ENCODE measurements around the gene EIPR1.
A peak's percentile ranks its signal among the peaks of the same experiment; 100 is the strongest.
"Not testable (repeated sequence)": the region's sequence is repeated elsewhere in the genome, so short reads cannot be mapped to it uniquely, and the experiment has no call there.

EIPR1 gene

DNA sequence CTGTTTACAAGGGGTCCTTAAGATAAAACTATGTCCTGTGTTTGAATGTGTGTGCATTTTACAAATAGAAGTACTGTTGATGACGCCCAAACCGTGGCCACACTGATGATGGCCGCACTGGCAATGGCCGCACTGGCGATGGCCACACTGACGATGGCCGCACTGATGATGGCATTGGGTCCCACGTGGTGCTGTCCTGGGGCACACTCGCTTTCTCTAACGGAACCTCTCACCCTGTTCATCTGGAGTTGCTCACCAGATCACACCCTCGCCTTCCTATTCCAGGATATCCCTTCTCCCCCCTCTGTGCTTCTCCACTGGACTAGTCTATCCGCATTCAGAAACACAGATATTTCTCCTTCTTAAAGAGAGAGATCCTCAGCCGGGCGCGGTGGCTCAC is 192.4 kb downstream of the EIPR1 start:
- no CpG with 5 or more reads among the region's 15 CpGs for WGBS (ENCODE audit: extremely low coverage, insufficient coverage, low lambda C conversion rate)
- H2BK120ac ChIP-seq (ENCODE audit: low read depth, low read length), result no peak overlapping the region

DNA sequence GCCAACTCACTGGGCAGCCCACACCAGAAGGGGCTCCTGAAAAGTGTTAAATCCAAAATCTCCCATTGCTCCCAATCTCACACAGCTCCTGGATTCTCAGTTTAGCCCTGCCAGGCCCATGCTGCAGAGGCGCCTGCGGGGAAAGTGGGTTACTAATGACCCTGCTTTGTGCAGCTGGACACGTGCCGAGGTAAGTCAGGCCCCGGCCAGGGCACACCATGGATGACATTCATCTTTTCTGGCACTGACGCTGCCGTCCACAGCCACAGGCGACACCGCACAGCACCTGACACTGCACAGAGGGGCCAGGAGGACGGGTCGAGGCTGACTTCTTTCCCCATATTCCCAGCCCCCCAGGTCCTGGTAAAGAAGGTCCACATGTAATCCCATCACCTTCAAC is 193.5 kb downstream of the EIPR1 start:
- no peak overlapping the region for H4K5ac ChIP-seq (ENCODE audit: low read length)
- no peak overlapping the region for H2BK5ac ChIP-seq (ENCODE audit: low read length)
- H2AK5ac ChIP-seq (ENCODE audit: low read length), result no peak overlapping the region
- no CpG with 5 or more reads among the region's 11 CpGs for WGBS (ENCODE audit: extremely low coverage, insufficient coverage, low lambda C conversion rate)
- no peak for DNase-seq
- no peak overlapping the region for H4K8ac ChIP-seq (ENCODE audit: low read depth, low read length)
- no peaks in the 10 kb centered on the region for H3K36me3 ChIP-seq (ENCODE audit: control insufficient read depth, insufficient read depth, low read length)
- no peaks in the 10 kb centered on the region for H3K4me1 ChIP-seq (ENCODE audit: control insufficient read depth, low read depth, low read length)
- H3K79me2 ChIP-seq (ENCODE audit: control insufficient read depth, insufficient read depth, low read length), result no peaks in the 10 kb centered on the region
- no peak overlapping the region for H3K4me3 ChIP-seq (ENCODE audit: low read length)
- peaks cover 2% of the 10 kb centered on the region for H3K79me1 ChIP-seq (ENCODE audit: low read length)
- no peak overlapping the region for H3K56ac ChIP-seq (ENCODE audit: low read length)
- H3K23ac ChIP-seq (ENCODE audit: low read length), result no peak overlapping the region
- no peak overlapping the region for H2BK15ac ChIP-seq (replicated peaks; ENCODE audit: low read depth)
- H3K27me3 ChIP-seq (ENCODE audit: insufficient read depth, low read length, poor library complexity), result no peaks in the 10 kb centered on the region
- H3K4ac ChIP-seq (ENCODE audit: low read depth, low read length), result no peak overlapping the region
- H3K4me2 ChIP-seq (ENCODE audit: low read length), result no peak overlapping the region
- H2BK120ac ChIP-seq (ENCODE audit: low read depth, low read length), result no peak overlapping the region
- no peak overlapping the region for H3K9ac ChIP-seq (ENCODE audit: low read length)
- no peak overlapping the region for H3K27ac ChIP-seq (ENCODE audit: low read depth, low read length)
- no peak overlapping the region for H3K18ac ChIP-seq (ENCODE audit: low read length)

More for the DNA sequence above, 192.4 kb downstream of the EIPR1 start:
- H2BK5ac ChIP-seq (ENCODE audit: low read length), result no peak overlapping the region
- H3K9ac ChIP-seq (ENCODE audit: low read length), result no peak overlapping the region
- no peak for DNase-seq
- no peaks in the 10 kb centered on the region for H3K79me2 ChIP-seq (ENCODE audit: control insufficient read depth, insufficient read depth, low read length)
- H4K5ac ChIP-seq (ENCODE audit: low read length), result no peak overlapping the region
- no peak overlapping the region for H3K4ac ChIP-seq (ENCODE audit: low read depth, low read length)
- no peaks in the 10 kb centered on the region for H3K36me3 ChIP-seq (ENCODE audit: control insufficient read depth, insufficient read depth, low read length)
- H4K8ac ChIP-seq (ENCODE audit: low read depth, low read length), result no peak overlapping the region
- H2BK15ac ChIP-seq (replicated peaks; ENCODE audit: low read depth), result no peak overlapping the region
- H3K79me1 ChIP-seq (ENCODE audit: low read length), result peaks cover 2% of the 10 kb centered on the region
- no peak overlapping the region for H3K56ac ChIP-seq (ENCODE audit: low read length)
- no peak overlapping the region for H2AK5ac ChIP-seq (ENCODE audit: low read length)
- no peak overlapping the region for H3K4me3 ChIP-seq (ENCODE audit: low read length)
- no peak overlapping the region for H3K4me2 ChIP-seq (ENCODE audit: low read length)
- no peak overlapping the region for H3K27ac ChIP-seq (ENCODE audit: low read depth, low read length)
- no peak overlapping the region for H3K23ac ChIP-seq (ENCODE audit: low read length)
- H3K27me3 ChIP-seq (ENCODE audit: insufficient read depth, low read length, poor library complexity), result no peaks in the 10 kb centered on the region
- H3K18ac ChIP-seq (ENCODE audit: low read length), result no peak overlapping the region
- H3K4me1 ChIP-seq (ENCODE audit: control insufficient read depth, low read depth, low read length), result no peaks in the 10 kb centered on the region

DNA sequence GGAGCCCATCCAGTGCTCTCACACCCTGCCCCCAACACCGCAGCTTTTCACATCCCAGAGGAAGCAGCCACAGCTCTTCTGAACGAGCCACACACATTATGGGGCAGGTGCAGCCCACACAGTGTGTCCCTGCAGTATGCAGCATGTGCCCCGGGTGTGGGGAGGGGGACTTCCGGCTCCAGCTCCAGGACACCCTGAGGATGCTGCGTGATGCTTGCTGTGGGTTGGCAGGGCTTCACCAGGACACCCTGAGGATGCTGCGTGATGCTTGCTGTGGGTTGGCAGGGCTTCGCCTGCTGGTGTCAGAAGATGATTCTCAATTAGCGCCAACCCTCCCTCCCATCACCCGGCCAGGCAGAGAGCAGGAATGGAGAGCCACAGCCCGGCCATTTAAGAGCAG is 193.9 kb downstream of the EIPR1 start:
- H3K27ac ChIP-seq (ENCODE audit: low read depth, low read length), result no peak overlapping the region
- no peaks in the 10 kb centered on the region for H3K79me2 ChIP-seq (ENCODE audit: control insufficient read depth, insufficient read depth, low read length)
- H3K23ac ChIP-seq (ENCODE audit: low read length), result no peak overlapping the region
- no peak overlapping the region for H3K4ac ChIP-seq (ENCODE audit: low read depth, low read length)
- H2BK15ac ChIP-seq (replicated peaks; ENCODE audit: low read depth), result no peak overlapping the region
- H4K5ac ChIP-seq (ENCODE audit: low read length), result no peak overlapping the region
- H3K56ac ChIP-seq (ENCODE audit: low read length), result no peak overlapping the region
- H3K4me1 ChIP-seq (ENCODE audit: control insufficient read depth, low read depth, low read length), result no peaks in the 10 kb centered on the region
- H3K4me3 ChIP-seq (ENCODE audit: low read length), result no peak overlapping the region
- H3K4me2 ChIP-seq (ENCODE audit: low read length), result no peak overlapping the region
- no CpG with 5 or more reads among the region's 10 CpGs for WGBS (ENCODE audit: extremely low coverage, insufficient coverage, low lambda C conversion rate)
- no peak overlapping the region for H2BK120ac ChIP-seq (ENCODE audit: low read depth, low read length)
- no peaks in the 10 kb centered on the region for H3K36me3 ChIP-seq (ENCODE audit: control insufficient read depth, insufficient read depth, low read length)
- peaks cover 2% of the 10 kb centered on the region for H3K79me1 ChIP-seq (ENCODE audit: low read length)
- no peak overlapping the region for H4K8ac ChIP-seq (ENCODE audit: low read depth, low read length)
- H3K27me3 ChIP-seq (ENCODE audit: insufficient read depth, low read length, poor library complexity), result no peaks in the 10 kb centered on the region
- no peak overlapping the region for H3K18ac ChIP-seq (ENCODE audit: low read length)
- DNase-seq, result no peak
- H3K9ac ChIP-seq (ENCODE audit: low read length), result no peak overlapping the region
- H2BK5ac ChIP-seq (ENCODE audit: low read length), result no peak overlapping the region
- H2AK5ac ChIP-seq (ENCODE audit: low read length), result no peak overlapping the region

DNA sequence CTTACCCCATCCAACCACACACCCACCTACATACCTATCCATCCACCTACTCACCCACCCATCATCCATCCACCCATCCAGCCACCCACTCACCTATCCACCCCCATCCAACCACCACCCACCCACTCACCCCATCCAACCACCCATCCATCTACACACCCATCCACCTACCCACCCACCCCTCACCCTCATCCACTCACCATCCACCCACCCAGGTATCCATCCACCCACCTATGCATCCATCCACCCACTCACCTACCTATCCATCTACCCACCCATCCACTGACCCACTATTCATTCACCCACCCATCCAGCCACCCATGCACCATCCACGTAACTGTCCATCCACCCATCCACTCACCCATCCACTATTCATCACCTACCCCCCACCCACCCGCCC is 194.8 kb downstream of the EIPR1 start:
- no peaks in the 10 kb centered on the region for H3K79me2 ChIP-seq (ENCODE audit: control insufficient read depth, insufficient read depth, low read length)
- H4K8ac ChIP-seq (ENCODE audit: low read depth, low read length), result no peak overlapping the region
- H3K9ac ChIP-seq (ENCODE audit: low read length), result no peak overlapping the region
- H3K27ac ChIP-seq (ENCODE audit: low read depth, low read length), result no peak overlapping the region
- H2BK15ac ChIP-seq (replicated peaks; ENCODE audit: low read depth), result no peak overlapping the region
- H3K18ac ChIP-seq (ENCODE audit: low read length), result no peak overlapping the region
- H3K56ac ChIP-seq (ENCODE audit: low read length), result no peak overlapping the region
- no peak overlapping the region for H2BK5ac ChIP-seq (ENCODE audit: low read length)
- no peaks in the 10 kb centered on the region for H3K36me3 ChIP-seq (ENCODE audit: control insufficient read depth, insufficient read depth, low read length)
- H2BK120ac ChIP-seq (ENCODE audit: low read depth, low read length), result no peak overlapping the region
- H4K5ac ChIP-seq (ENCODE audit: low read length), result no peak overlapping the region
- H3K27me3 ChIP-seq (ENCODE audit: insufficient read depth, low read length, poor library complexity), result no peaks in the 10 kb centered on the region
- no peak overlapping the region for H3K4me3 ChIP-seq (ENCODE audit: low read length)
- no peak for DNase-seq
- H2AK5ac ChIP-seq (ENCODE audit: low read length), result no peak overlapping the region
- H3K4me1 ChIP-seq (ENCODE audit: control insufficient read depth, low read depth, low read length), result no peaks in the 10 kb centered on the region
- H3K79me1 ChIP-seq (ENCODE audit: low read length), result peaks cover 2% of the 10 kb centered on the region
- no peak overlapping the region for H3K4me2 ChIP-seq (ENCODE audit: low read length)
- WGBS (ENCODE audit: extremely low coverage, insufficient coverage, low lambda C conversion rate), result no CpG with 5 or more reads among the region's 2 CpGs
- H3K23ac ChIP-seq (ENCODE audit: low read length), result no peak overlapping the region
- no peak overlapping the region for H3K4ac ChIP-seq (ENCODE audit: low read depth, low read length)

DNA sequence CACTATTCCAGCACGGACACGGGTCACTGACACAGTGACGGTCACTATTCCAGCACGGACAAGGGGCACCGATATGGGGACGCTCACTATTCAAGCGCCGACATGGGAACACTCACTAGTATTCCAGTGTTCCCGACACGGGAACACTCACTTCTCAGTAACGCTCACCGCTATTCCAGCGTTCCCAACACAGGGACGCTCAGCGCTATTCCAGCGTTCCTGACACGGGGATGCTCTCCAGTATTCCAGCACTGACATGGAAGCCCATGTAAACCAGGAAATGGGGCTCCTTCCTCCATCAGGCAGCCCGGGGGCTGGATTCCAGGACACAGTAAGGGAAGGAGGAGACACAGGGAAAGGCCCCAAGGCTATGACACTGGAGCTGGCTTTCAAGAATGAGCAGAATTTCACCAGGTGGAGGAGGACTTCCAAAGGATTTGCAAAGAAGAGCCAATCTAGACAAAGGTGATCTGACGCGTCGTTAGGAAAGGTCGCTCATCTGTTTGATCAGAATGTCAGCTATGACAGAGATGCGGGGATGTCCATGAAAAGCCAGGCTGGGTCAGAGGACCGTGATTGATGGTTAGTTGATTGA is 196.1 kb downstream of the EIPR1 start:
- Histone ChIP-seq H3K23ac (ENCODE audit: low read length) (no peak overlapping the region), H2AK5ac (ENCODE audit: low read length) (no peak overlapping the region), H3K79me1 (ENCODE audit: low read length) (peaks cover 2% of the 10 kb centered on the region), H2BK15ac (replicated peaks; ENCODE audit: low read depth) (no peak overlapping the region), H3K4me2 (ENCODE audit: low read length) (no peak overlapping the region), H3K4ac (ENCODE audit: low read depth, low read length) (no peak overlapping the region), H3K27me3 (ENCODE audit: insufficient read depth, low read length, poor library complexity) (no peaks in the 10 kb centered on the region), H3K4me3 (ENCODE audit: low read length) (no peak overlapping the region), H3K9ac (ENCODE audit: low read length) (no peak overlapping the region), H3K27ac (ENCODE audit: low read depth, low read length) (no peak overlapping the region), H2BK120ac (ENCODE audit: low read depth, low read length) (no peak overlapping the region), H4K5ac (ENCODE audit: low read length) (no peak overlapping the region), H3K18ac (ENCODE audit: low read length) (no peak overlapping the region), H4K8ac (ENCODE audit: low read depth, low read length) (no peak overlapping the region), H3K36me3 (ENCODE audit: control insufficient read depth, insufficient read depth, low read length) (no peaks in the 10 kb centered on the region), H3K4me1 (ENCODE audit: control insufficient read depth, low read depth, low read length) (no peaks in the 10 kb centered on the region), H3K56ac (ENCODE audit: low read length) (no peak overlapping the region), H2BK5ac (ENCODE audit: low read length) (no peak overlapping the region), H3K79me2 (ENCODE audit: control insufficient read depth, insufficient read depth, low read length) (no peaks in the 10 kb centered on the region)
- peak; percentile 67 for DNase-seq
- no CpG with 5 or more reads among the region's 24 CpGs for WGBS (ENCODE audit: extremely low coverage, insufficient coverage, low lambda C conversion rate)

DNA sequence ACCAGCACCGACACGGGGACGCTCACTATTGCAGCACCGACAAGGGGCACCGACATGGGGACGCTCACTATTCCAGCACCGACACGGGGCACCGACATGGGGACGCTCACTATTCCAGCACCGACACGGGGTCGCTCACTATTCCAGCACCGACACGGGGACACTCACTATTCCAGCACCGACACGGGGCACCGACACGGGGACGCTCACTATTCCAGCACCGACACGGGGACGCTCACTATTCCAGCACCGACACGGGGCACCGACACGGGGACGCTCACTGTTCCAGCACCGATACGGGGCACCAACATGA is 196.8 kb downstream of the EIPR1 start:
- not testable (repeated sequence) for H2BK15ac ChIP-seq (replicated peaks; ENCODE audit: low read depth); H3K36me3 ChIP-seq (ENCODE audit: control insufficient read depth, insufficient read depth, low read length); H3K4me2 ChIP-seq (ENCODE audit: low read length); H4K5ac ChIP-seq (ENCODE audit: low read length); H4K8ac ChIP-seq (ENCODE audit: low read depth, low read length); H3K79me1 ChIP-seq (ENCODE audit: low read length); H3K4me3 ChIP-seq (ENCODE audit: low read length); H2AK5ac ChIP-seq (ENCODE audit: low read length); H2BK5ac ChIP-seq (ENCODE audit: low read length); H3K56ac ChIP-seq (ENCODE audit: low read length); H3K18ac ChIP-seq (ENCODE audit: low read length); H3K27ac ChIP-seq (ENCODE audit: low read depth, low read length); H3K23ac ChIP-seq (ENCODE audit: low read length); H3K4me1 ChIP-seq (ENCODE audit: control insufficient read depth, low read depth, low read length); H3K79me2 ChIP-seq (ENCODE audit: control insufficient read depth, insufficient read depth, low read length); DNase-seq; H3K27me3 ChIP-seq (ENCODE audit: insufficient read depth, low read length, poor library complexity); H3K9ac ChIP-seq (ENCODE audit: low read length); H2BK120ac ChIP-seq (ENCODE audit: low read depth, low read length); H3K4ac ChIP-seq (ENCODE audit: low read depth, low read length)
- WGBS (ENCODE audit: extremely low coverage, insufficient coverage, low lambda C conversion rate), result no CpG with 5 or more reads among the region's 30 CpGs

All from mesendoderm (in vitro differentiated cells).